Measurements from ENCODE around the gene ST6GALNAC6. TPM values are rescaled to one million over a fixed set of nuclear protein-coding genes. Genes with fewer than 3 reads are reported as not detected.

ST6GALNAC6 gene
- polyA plus RNA-seq, 1 donor: 14.4 TPM

- peaks cover 5% of the 10 kb centered on the region for H3K27me3 ChIP-seq (ENCODE audit: control insufficient read depth, insufficient read depth, low read length)
- peaks cover 3% of the 10 kb centered on the region for H3K9me3 ChIP-seq (ENCODE audit: control insufficient read depth, low read depth, low read length)
- WGBS (ENCODE audit: insufficient coverage, low lambda C conversion rate): no CpG with 5 or more reads among the region's 35 CpGs
- DNase-seq: no peak
- H3K27ac ChIP-seq (ENCODE audit: low read length): no peak overlapping the region
- H3K4me3 ChIP-seq (ENCODE audit: low read length): no peak overlapping the region
- peaks cover 5% of the 10 kb centered on the region for H3K4me1 ChIP-seq (ENCODE audit: control insufficient read depth, insufficient read depth, low read length)
- peaks cover 2% of the 10 kb centered on the region for H3K36me3 ChIP-seq (ENCODE audit: control insufficient read depth, insufficient read depth, low read length)
Measured at GRCh38 chr9:127907867-127908659, 8.7 kb upstream of the ST6GALNAC6 start.

- H3K4me1 ChIP-seq (ENCODE audit: control insufficient read depth, insufficient read depth, low read length): no peaks in the 10 kb centered on the region
- no peak for DNase-seq
- WGBS (ENCODE audit: insufficient coverage, low lambda C conversion rate): no CpG with 5 or more reads among the region's 12 CpGs
Measured at GRCh38 chr9:127905788-127906191, 6.4 kb upstream of the ST6GALNAC6 start.

GRCh38 chr9:127905004-127905728 lies 5.8 kb upstream of the ST6GALNAC6 start:
- Histone ChIP-seq H3K9me3 (ENCODE audit: control insufficient read depth, low read depth, low read length) (no peaks in the 10 kb centered on the region), H3K27ac (ENCODE audit: low read length) (peak overlapping the region; percentile 33), H3K4me1 (ENCODE audit: control insufficient read depth, insufficient read depth, low read length) (no peaks in the 10 kb centered on the region), H3K27me3 (ENCODE audit: control insufficient read depth, insufficient read depth, low read length) (peaks cover 3% of the 10 kb centered on the region), H3K36me3 (ENCODE audit: control insufficient read depth, insufficient read depth, low read length) (no peaks in the 10 kb centered on the region), H3K4me3 (ENCODE audit: low read length) (no peak overlapping the region)
- WGBS (ENCODE audit: insufficient coverage, low lambda C conversion rate): no CpG with 5 or more reads among the region's 5 CpGs
- no peak for DNase-seq

More at GRCh38 chr9:127905788-127906191, 6.4 kb upstream of the ST6GALNAC6 start:
- Histone ChIP-seq H3K27ac (ENCODE audit: low read length) (no peak overlapping the region), H3K4me3 (ENCODE audit: low read length) (no peak overlapping the region), H3K9me3 (ENCODE audit: control insufficient read depth, low read depth, low read length) (no peaks in the 10 kb centered on the region), H3K36me3 (ENCODE audit: control insufficient read depth, insufficient read depth, low read length) (no peaks in the 10 kb centered on the region), H3K27me3 (ENCODE audit: control insufficient read depth, insufficient read depth, low read length) (peaks cover 7% of the 10 kb centered on the region)

DNA sequence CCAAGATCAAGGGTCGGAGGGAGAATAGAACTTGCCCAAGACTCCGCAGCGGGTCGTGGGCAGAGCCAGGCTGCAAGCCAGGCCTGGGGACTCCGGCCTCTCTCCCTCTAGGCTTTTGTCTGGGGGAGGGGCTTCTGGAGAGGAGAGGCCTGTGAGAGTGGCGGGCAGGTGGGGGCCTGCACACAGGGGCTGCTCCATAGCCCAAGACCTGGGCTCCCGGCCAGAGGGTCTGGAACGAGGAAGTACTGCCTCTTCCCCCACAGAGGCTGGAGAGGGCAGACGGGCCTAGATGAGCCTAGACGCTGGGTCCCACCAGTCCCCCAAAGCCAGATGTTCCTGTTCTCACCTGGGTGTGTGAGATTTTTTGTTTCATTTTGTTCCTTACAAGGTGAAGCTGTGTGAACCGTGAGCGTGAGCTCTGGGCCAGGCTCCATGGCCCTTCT lies 5.2 kb upstream of the ST6GALNAC6 start:
- H3K9me3 ChIP-seq (ENCODE audit: control insufficient read depth, low read depth, low read length): no peaks in the 10 kb centered on the region
- H3K27me3 ChIP-seq (ENCODE audit: control insufficient read depth, insufficient read depth, low read length): peaks cover 8% of the 10 kb centered on the region
- no peaks in the 10 kb centered on the region for H3K36me3 ChIP-seq (ENCODE audit: control insufficient read depth, insufficient read depth, low read length)
- no peak for DNase-seq
- peak overlapping the region; percentile 33 for H3K27ac ChIP-seq (ENCODE audit: low read length)
- WGBS (ENCODE audit: insufficient coverage, low lambda C conversion rate): no CpG with 5 or more reads among the region's 12 CpGs
- peaks cover 5% of the 10 kb centered on the region for H3K4me1 ChIP-seq (ENCODE audit: control insufficient read depth, insufficient read depth, low read length)
- no peak overlapping the region for H3K4me3 ChIP-seq (ENCODE audit: low read length)

DNA sequence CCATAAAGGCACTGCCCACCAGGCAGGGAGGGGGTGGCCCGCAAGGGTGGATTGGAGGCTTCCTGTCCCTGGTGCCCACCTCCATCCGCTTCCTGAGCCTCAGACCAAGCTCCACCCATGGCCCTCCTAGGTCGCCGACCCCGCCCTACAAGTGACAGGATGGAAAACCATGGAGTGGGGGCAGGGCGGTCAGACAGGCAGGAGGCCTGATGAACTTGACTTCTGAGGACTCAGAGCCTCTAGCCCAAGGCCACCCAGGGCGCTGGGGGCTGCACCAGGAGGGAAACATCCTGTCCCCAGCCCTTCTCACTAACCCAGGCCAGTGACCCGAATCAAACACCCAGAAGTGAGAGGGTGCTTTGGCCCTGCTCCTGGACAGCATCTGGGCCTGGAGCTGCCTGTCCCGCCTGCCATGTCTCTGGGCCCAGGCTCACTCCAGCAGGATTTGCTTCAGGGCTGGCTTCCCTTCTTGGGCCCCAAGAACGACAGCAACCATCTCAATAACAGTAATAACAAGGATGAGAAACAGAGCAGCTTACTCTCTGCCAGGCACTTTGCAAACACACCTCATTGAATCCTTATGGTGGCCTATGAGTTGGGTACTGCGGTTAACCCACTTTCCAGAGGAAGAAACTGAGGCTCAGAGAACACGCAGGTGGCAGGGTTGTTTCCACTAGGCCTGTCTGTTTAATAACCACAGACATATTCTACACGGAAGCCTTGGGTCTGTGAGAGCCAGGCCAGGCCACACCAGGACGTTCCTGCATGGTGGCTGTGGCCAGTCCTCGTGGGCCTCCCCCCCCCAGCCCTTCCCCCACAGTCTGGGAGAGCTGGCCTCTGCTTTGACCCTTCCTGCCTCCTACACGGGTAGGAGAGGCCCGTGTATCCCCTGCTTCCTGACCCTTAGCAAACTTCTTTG lies 4.4 kb upstream of the ST6GALNAC6 start:
- Histone ChIP-seq H3K27ac (ENCODE audit: low read length) (peak overlapping the region; percentile 13), H3K4me1 (ENCODE audit: control insufficient read depth, insufficient read depth, low read length) (peaks cover 8% of the 10 kb centered on the region), H3K36me3 (ENCODE audit: control insufficient read depth, insufficient read depth, low read length) (no peaks in the 10 kb centered on the region), H3K9me3 (ENCODE audit: control insufficient read depth, low read depth, low read length) (peaks cover 3% of the 10 kb centered on the region), H3K27me3 (ENCODE audit: control insufficient read depth, insufficient read depth, low read length) (peaks cover 12% of the 10 kb centered on the region), H3K4me3 (ENCODE audit: low read length) (no peak overlapping the region)
- WGBS (ENCODE audit: insufficient coverage, low lambda C conversion rate): no CpG with 5 or more reads among the region's 17 CpGs
- DNase-seq: peak; percentile 52 to 59

- H3K4me3 ChIP-seq (ENCODE audit: low read length): peak overlapping the region; percentile 72
- peak overlapping the region; percentile 71 for H3K27ac ChIP-seq (ENCODE audit: low read length)
- peaks cover 20% of the 10 kb centered on the region for H3K9me3 ChIP-seq (ENCODE audit: control insufficient read depth, low read depth, low read length)
- WGBS (ENCODE audit: insufficient coverage, low lambda C conversion rate): no CpG with 5 or more reads among the region's 32 CpGs
- H3K36me3 ChIP-seq (ENCODE audit: control insufficient read depth, insufficient read depth, low read length): peaks cover 20% of the 10 kb centered on the region
- peak in 1 of 2 donors; percentile 44 for DNase-seq
- H3K4me1 ChIP-seq (ENCODE audit: control insufficient read depth, insufficient read depth, low read length): peaks cover 20% of the 10 kb centered on the region
- peaks cover 16% of the 10 kb centered on the region for H3K27me3 ChIP-seq (ENCODE audit: control insufficient read depth, insufficient read depth, low read length)
Measured at GRCh38 chr9:127898433-127899127, 823 bp downstream of the ST6GALNAC6 start.

- peak overlapping the region; percentile 14 for H3K4me3 ChIP-seq (ENCODE audit: low read length)
- peaks cover 20% of the 10 kb centered on the region for H3K4me1 ChIP-seq (ENCODE audit: control insufficient read depth, insufficient read depth, low read length)
Measured at GRCh38 chr9:127897193-127897692, 2.2 kb downstream of the ST6GALNAC6 start.

GRCh38 chr9:127896395-127897192 lies 2.8 kb downstream of the ST6GALNAC6 start:
- peaks cover 20% of the 10 kb centered on the region for H3K4me1 ChIP-seq (ENCODE audit: control insufficient read depth, insufficient read depth, low read length)
- peaks cover 30% of the 10 kb centered on the region for H3K36me3 ChIP-seq (ENCODE audit: control insufficient read depth, insufficient read depth, low read length)
- peak overlapping the region; percentile 14 for H3K4me3 ChIP-seq (ENCODE audit: low read length)
- peaks cover 15% of the 10 kb centered on the region for H3K27me3 ChIP-seq (ENCODE audit: control insufficient read depth, insufficient read depth, low read length)
- H3K9me3 ChIP-seq (ENCODE audit: control insufficient read depth, low read depth, low read length): peaks cover 29% of the 10 kb centered on the region
- no peak for DNase-seq
- no peak overlapping the region for H3K27ac ChIP-seq (ENCODE audit: low read length)
- WGBS (ENCODE audit: insufficient coverage, low lambda C conversion rate): no CpG with 5 or more reads among the region's 16 CpGs

More at GRCh38 chr9:127897193-127897692, 2.2 kb downstream of the ST6GALNAC6 start:
- Histone ChIP-seq H3K27me3 (ENCODE audit: control insufficient read depth, insufficient read depth, low read length) (peaks cover 16% of the 10 kb centered on the region), H3K36me3 (ENCODE audit: control insufficient read depth, insufficient read depth, low read length) (peaks cover 30% of the 10 kb centered on the region), H3K27ac (ENCODE audit: low read length) (no peak overlapping the region), H3K9me3 (ENCODE audit: control insufficient read depth, low read depth, low read length) (peaks cover 27% of the 10 kb centered on the region)
- peak in 1 of 2 donors; percentile 62 for DNase-seq
- no CpG with 5 or more reads among the region's 19 CpGs for whole genome bisulfite sequencing (ENCODE audit: insufficient coverage, low lambda C conversion rate)

GRCh38 chr9:127895811-127896210 lies 3.6 kb downstream of the ST6GALNAC6 start:
- peaks cover 30% of the 10 kb centered on the region for H3K36me3 ChIP-seq (ENCODE audit: control insufficient read depth, insufficient read depth, low read length)
- no peak overlapping the region for H3K4me3 ChIP-seq (ENCODE audit: low read length)
- peaks cover 20% of the 10 kb centered on the region for H3K4me1 ChIP-seq (ENCODE audit: control insufficient read depth, insufficient read depth, low read length)
- 100% methylated on average over 1 of the region's 8 CpGs for WGBS (ENCODE audit: insufficient coverage, low lambda C conversion rate)
- H3K27me3 ChIP-seq (ENCODE audit: control insufficient read depth, insufficient read depth, low read length): peaks cover 14% of the 10 kb centered on the region
- no peak overlapping the region for H3K27ac ChIP-seq (ENCODE audit: low read length)
- DNase-seq: no peak
- peaks cover 29% of the 10 kb centered on the region for H3K9me3 ChIP-seq (ENCODE audit: control insufficient read depth, low read depth, low read length)
